Activated CD8-positive, alpha-beta T cell treated with anti-CD3 and anti-CD28 coated beads for 36 hours (primary cell): ENCODE data around the gene CYYR1. TPM values are rescaled to one million over a fixed set of nuclear protein-coding genes. Genes with fewer than 3 reads are reported as not detected.
"Not testable (repeated sequence)": the region's sequence is repeated elsewhere in the genome, so short reads cannot be mapped to it uniquely, and the experiment has no call there.

Source experiments
- ATAC-seq: fragments of 200-7000 bp; cut with Tn5 transposase; one replicate; pipeline ENCODE4 v1.10.0; 2021; ENCODE audit warnings: mild to moderate bottlenecking, moderate library complexity
- CTCF ChIA-PET: fragments of 350-600 bp; sonication (Branson Sonifier 250); formaldehyde crosslinking; loops from one replicate; lab custom pipeline; 2021; ENCODE audit warnings: antibody characterized with exemption; lab: Charles Lee
- POLR2A ChIA-PET: fragments of 350-600 bp; sonication (Branson Sonifier 250); formaldehyde crosslinking; loops from one replicate; lab custom pipeline; 2021; ENCODE audit warnings: antibody characterized with exemption; lab: Charles Lee
- DNase-seq: peaks from one replicate; pipeline ENCODE4 v3.0.0-alpha.2; 2020
- H3K27ac Mint-ChIP-seq: one replicate; pipeline ENCODE4 v1.8.0; 2021; ENCODE audit warnings: mild to moderate bottlenecking, mixed read lengths
- H3K27me3 Mint-ChIP-seq: one replicate; pipeline ENCODE4 v1.8.0; 2021; ENCODE audit warnings: mixed read lengths
- H3K36me3 Mint-ChIP-seq: one replicate; pipeline ENCODE4 v1.8.0; 2021; ENCODE audit warnings: low read depth, mixed read lengths
- H3K4me1 Mint-ChIP-seq: one replicate; pipeline ENCODE4 v1.8.0; 2021; ENCODE audit warnings: low read depth, mixed read lengths
- H3K4me3 Mint-ChIP-seq: one replicate; pipeline ENCODE4 v1.8.0; 2021; ENCODE audit warnings: mild to moderate bottlenecking, moderate library complexity, mixed read lengths
- H3K9me3 Mint-ChIP-seq: one replicate; pipeline ENCODE4 v1.8.0; 2021; ENCODE audit warnings: mixed read lengths
- intact Hi-C: fragments of 100-400 bp; cut with micrococcal nuclease; formaldehyde crosslinking; loops from one replicate; pipeline ENCODE4 v1.10.0; 2022
- total RNA-seq, 2 experiments: library from RNA; stranded (reverse); gene quantifications; one replicate each; pipeline ENCODE4 v1.2.3, GENCODE V29; 2021
- TF ChIP-seq, protein P1 (sequence below): fragments of 200-600 bp; IDR thresholded peaks from one replicate; pipeline ENCODE4 v1.8.0; 2022; ENCODE audit warnings: antibody characterized with exemption, mild to moderate bottlenecking

CYYR1 gene
- total RNA-seq, 2 experiments from 2014 or later, result not detected

DNA sequence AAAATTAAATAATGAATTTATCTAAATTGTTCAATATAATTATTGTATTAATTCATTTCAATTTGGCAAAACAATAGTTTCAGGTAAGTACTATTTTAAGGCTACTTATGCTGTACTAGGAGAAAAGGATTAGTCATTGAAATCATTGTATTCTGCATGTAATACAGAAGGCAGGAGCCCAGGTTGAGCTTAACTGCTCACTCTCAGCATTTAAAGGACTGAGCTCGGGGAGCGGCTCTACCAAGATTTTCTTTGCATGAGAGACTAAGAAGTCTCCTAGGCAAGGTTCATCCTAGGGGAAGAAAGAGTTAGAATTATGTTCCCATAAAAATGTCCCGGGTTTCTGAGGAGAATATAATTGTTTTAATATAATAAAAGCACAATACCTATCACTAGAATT, 112.5 kb downstream of the CYYR1 start:
- Mint-ChIP-seq H3K27me3 (no peaks in the 10 kb centered on the region), H3K9me3 (peaks cover 2% of the 10 kb centered on the region), H3K4me3 (no peak overlapping the region), H3K4me1 (no peaks in the 10 kb centered on the region), H3K36me3 (no peaks in the 10 kb centered on the region), H3K27ac (no peak overlapping the region)
- TF ChIP-seq, protein P1, sequence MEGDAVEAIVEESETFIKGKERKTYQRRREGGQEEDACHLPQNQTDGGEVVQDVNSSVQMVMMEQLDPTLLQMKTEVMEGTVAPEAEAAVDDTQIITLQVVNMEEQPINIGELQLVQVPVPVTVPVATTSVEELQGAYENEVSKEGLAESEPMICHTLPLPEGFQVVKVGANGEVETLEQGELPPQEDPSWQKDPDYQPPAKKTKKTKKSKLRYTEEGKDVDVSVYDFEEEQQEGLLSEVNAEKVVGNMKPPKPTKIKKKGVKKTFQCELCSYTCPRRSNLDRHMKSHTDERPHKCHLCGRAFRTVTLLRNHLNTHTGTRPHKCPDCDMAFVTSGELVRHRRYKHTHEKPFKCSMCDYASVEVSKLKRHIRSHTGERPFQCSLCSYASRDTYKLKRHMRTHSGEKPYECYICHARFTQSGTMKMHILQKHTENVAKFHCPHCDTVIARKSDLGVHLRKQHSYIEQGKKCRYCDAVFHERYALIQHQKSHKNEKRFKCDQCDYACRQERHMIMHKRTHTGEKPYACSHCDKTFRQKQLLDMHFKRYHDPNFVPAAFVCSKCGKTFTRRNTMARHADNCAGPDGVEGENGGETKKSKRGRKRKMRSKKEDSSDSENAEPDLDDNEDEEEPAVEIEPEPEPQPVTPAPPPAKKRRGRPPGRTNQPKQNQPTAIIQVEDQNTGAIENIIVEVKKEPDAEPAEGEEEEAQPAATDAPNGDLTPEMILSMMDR, result no peak
- ChIA-PET CTCF (no interaction called here), POLR2A (interaction anchor here (0.6 kb wide), 1 partner anchor 58 kb away, joined by 3 read pairs; no protein-coding TSS in a partner anchor)
- no peak for ATAC-seq
- intact Hi-C loops, result no loop called here
- no peak for DNase-seq

DNA sequence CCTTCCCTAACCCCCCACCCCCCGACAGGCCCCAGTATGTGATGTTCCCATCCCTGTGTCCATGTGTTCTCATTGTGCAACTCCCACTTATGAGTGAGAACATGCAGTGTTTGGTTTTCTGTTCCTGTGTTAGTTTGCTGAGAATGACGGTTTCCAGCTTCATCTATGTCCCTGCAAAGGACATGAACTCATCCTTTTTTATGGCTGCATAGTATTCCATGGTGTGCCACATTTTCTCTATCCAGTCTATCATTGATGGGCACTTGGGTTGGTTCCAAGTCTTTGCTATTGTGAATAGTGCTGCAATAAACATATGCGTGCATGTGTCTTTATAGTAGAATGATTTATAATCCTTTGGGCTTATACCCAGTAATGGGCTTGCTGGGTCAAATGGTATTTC, 114.2 kb downstream of the CYYR1 start:
- H3K27ac Mint-ChIP-seq, CTCF ChIA-PET, H3K27me3 Mint-ChIP-seq, POLR2A ChIA-PET, intact Hi-C loops, H3K36me3 Mint-ChIP-seq, H3K4me1 Mint-ChIP-seq, H3K9me3 Mint-ChIP-seq, DNase-seq, H3K4me3 Mint-ChIP-seq, ATAC-seq: not testable (repeated sequence)

DNA sequence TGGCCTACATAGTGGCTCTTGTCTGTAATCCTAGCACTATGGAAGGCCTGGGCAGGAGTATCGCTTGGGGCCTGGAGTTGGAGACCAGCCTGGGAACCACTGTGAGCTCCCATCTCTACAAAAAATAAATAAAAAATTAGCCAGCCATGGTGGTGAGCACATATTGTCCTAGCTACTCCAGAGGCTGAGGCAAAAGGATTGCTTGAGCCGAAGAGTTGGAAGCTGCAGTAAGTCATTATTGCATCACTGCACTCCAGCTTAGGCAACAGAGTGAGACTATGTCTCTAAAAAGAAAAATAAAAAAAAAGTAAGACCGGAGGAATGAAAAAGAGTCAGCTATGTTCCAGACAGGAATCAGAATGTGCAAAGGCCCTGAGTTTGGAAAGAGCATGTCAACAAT, 115.3 kb downstream of the CYYR1 start:
- intact Hi-C loops, result no loop called here
- H3K4me1 Mint-ChIP-seq, result no peaks in the 10 kb centered on the region
- no peak for ATAC-seq
- no peaks in the 10 kb centered on the region for H3K36me3 Mint-ChIP-seq
- H3K27ac Mint-ChIP-seq, result no peak overlapping the region
- no peaks in the 10 kb centered on the region for H3K27me3 Mint-ChIP-seq
- CTCF ChIA-PET, result no interaction called here
- POLR2A ChIA-PET, result interaction anchor here (0.6 to 0.8 kb wide), 2 partner anchors 56 to 179 kb away, joined by 3 to 4 read pairs; no protein-coding TSS in a partner anchor
- no peak for DNase-seq
- TF ChIP-seq, protein P1, result no peak
- H3K9me3 Mint-ChIP-seq, result peaks cover 2% of the 10 kb centered on the region
- no peak overlapping the region for H3K4me3 Mint-ChIP-seq

DNA sequence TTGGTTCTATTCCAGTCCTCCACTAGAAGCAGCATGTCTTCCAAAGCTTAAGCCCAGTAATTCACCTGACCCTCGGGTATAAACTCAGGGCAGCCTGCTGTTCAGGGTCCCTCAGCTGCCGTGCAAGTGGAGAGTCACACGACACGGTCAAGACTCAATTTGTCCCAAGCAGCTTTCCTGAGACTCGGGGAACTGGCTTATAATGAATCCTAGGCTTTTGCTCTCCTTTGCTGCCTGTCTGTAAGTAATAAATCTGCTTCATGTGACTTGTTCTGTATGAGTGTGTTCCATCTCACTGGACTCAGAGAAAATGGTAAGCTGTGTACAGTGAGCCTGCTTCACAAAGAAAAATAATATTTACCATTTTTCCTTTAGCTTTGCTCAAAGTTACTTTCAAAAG, 119.8 kb downstream of the CYYR1 start:
- Mint-ChIP-seq H3K27me3 (no peaks in the 10 kb centered on the region), H3K4me3 (no peak overlapping the region), H3K4me1 (no peaks in the 10 kb centered on the region), H3K27ac (no peak overlapping the region), H3K36me3 (no peaks in the 10 kb centered on the region), H3K9me3 (no peaks in the 10 kb centered on the region)
- DNase-seq (no peak), ATAC-seq (no peak)
- ChIA-PET CTCF (no interaction called here), POLR2A (no interaction called here)
- TF ChIP-seq, protein P1, result no peak
- intact Hi-C loops, result no loop called here

DNA sequence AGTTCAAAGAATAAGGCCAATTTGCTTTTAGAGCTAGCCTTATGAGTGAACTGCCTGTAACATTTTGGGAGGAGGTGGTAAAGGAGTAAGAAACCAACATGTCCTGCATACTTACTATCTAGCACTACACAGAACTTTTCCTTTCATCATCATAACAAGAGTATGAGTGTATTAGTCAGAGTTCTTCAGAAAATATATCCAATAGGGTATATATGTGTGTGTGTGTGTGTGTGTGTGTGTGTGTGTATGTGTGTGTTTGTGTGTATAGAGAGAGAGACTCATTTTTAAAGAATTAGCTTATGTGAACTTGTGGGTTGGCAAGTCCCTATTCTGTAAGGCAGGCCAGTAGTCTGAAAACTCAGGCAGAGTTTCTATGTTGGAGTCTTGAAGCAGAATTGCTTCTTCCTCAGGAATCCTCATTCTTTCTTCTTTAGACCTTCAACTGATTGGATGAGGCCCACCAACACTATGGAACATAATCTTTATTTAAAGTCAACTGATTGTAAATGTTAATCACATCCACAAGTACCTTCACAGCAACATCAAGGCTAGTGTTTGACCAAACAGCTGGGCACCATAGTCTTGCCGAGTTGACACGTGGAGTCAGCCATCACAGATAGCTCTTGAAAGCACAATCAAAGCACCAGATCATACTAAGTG, 121.9 kb downstream of the CYYR1 start:
- ChIA-PET CTCF (no interaction called here), POLR2A (interaction anchor here (0.7 kb wide), 1 partner anchor 1439 kb away, joined by 3 read pairs; no protein-coding TSS in a partner anchor)
- ATAC-seq, result no peak
- H3K27me3 Mint-ChIP-seq, result peaks cover 1% of the 10 kb centered on the region
- H3K4me1 Mint-ChIP-seq, result no peaks in the 10 kb centered on the region
- H3K9me3 Mint-ChIP-seq, result no peaks in the 10 kb centered on the region
- H3K27ac Mint-ChIP-seq, result no peak overlapping the region
- TF ChIP-seq, protein P1, result no peak
- H3K4me3 Mint-ChIP-seq, result no peak overlapping the region
- DNase-seq, result no peak
- intact Hi-C loops, result no loop called here
- no peaks in the 10 kb centered on the region for H3K36me3 Mint-ChIP-seq
